ENCODE data around the gene CAPN5. TPM values are rescaled to one million over a fixed set of nuclear protein-coding genes. Genes with fewer than 3 reads are reported as not detected.

The CAPN5 gene
- total and polyA plus RNA-seq, 2 of the 13 experiments (the other 11 are each of a cell fraction or from before 2014, with no cell fraction given): 0.27 to 1.2 TPM

DNA sequence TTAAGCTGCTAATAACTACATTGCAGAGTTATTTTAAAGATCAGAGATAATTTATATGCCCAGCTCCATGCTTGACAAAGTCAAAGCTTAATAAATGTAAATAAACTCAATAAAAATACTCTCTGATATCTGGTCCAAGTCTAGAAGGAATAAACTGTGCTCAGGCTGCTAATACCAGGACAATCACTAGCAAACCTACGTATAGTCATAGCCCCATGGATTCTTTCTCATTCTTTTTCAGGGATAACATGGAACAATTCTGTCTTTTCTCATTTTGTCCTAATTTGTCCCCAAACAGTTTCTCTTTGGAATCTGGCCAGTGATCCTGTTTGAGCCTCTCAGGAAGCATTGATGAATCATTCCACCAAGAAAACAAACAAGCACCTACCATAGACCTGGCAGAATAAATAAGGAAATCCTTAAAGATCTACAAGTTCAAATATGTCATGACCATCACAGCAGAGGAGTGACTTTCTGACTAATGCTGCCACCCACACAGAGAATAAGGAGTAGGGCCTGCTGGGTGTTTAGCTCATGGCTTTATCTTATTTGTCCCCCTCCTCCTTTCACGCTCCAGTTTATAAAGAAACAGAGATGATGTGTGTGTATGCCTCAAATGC is 46.7 kb upstream of the CAPN5 start (continued):
- TF ChIP-seq MBNL3 (CRISPR knock-in tag; conservative IDR thresholded peaks at IDR 0.05) (no peak), U2AF2 (IDR thresholded peaks at IDR 0.05; ENCODE audit: low read depth, low read length) (no peak), THYN1 (CRISPR knock-in tag; IDR thresholded peaks at IDR 0.05; ENCODE audit: borderline replicate concordance, low read depth) (no peak), ATF2 (CRISPR knock-in tag; IDR thresholded peaks at IDR 0.05) (no peak), NFIC (IDR thresholded peaks at IDR 0.05; ENCODE audit: low read length) (0 out of 2 replicates have a peak, but pooled peaks have one; percentile 20), ZNF34 (CRISPR knock-in tag; IDR thresholded peaks at IDR 0.05; ENCODE audit: borderline replicate concordance) (no peak), ZSCAN31 (CRISPR knock-in tag; IDR thresholded peaks at IDR 0.05; ENCODE audit: low read depth) (no peak), ZNF672 (CRISPR knock-in tag; IDR thresholded peaks at IDR 0.05) (no peak), NFATC3 (CRISPR knock-in tag; IDR thresholded peaks at IDR 0.05) (no peak), NR3C1 (CRISPR knock-in tag; IDR thresholded peaks at IDR 0.05) (no peak), ZNF124 (CRISPR knock-in tag; IDR thresholded peaks at IDR 0.05) (no peak), EP300 (IDR thresholded peaks at IDR 0.05; ENCODE audit: low read depth in 2 of 2, low read length in 2 of 2) (peak in 1 of 2 experiments; percentile 50; a peak in 1 of 4 replicates), EP300 (CRISPR knock-in tag; IDR thresholded peaks at IDR 0.05; ENCODE audit: borderline replicate concordance) (no peak), ARHGAP35 (CRISPR knock-in tag; IDR thresholded peaks at IDR 0.05; ENCODE audit: borderline replicate concordance) (no peak), CBFB (CRISPR knock-in tag; IDR thresholded peaks at IDR 0.05) (no peak), PBX3 (CRISPR knock-in tag; IDR thresholded peaks at IDR 0.05; ENCODE audit: borderline replicate concordance) (no peak), POLR2G (IDR thresholded peaks at IDR 0.05; ENCODE audit: low read depth, low read length) (no peak), FOXM1 (CRISPR knock-in tag; IDR thresholded peaks at IDR 0.05) (no peak), ZSCAN12 (CRISPR knock-in tag; IDR thresholded peaks at IDR 0.05) (no peak), CSRNP2 (CRISPR knock-in tag; conservative IDR thresholded peaks at IDR 0.05; ENCODE audit: low read depth) (no peak), ARNT (IDR thresholded peaks at IDR 0.05) (no peak), CREB1 (IDR thresholded peaks at IDR 0.05) (no peak), CREB1 (CRISPR knock-in tag; IDR thresholded peaks at IDR 0.05) (peak; percentile 34; the same call in 1 of the 2 replicates), SIX1 (CRISPR knock-in tag; IDR thresholded peaks at IDR 0.05; ENCODE audit: borderline replicate concordance) (no peak), FOXA3 (CRISPR knock-in tag; IDR thresholded peaks at IDR 0.05) (peak; percentile 34), SOX13 (IDR thresholded peaks at IDR 0.05) (no peak), SOX13 (CRISPR knock-in tag; conservative IDR thresholded peaks at IDR 0.05 in 1 of 2, IDR thresholded peaks at IDR 0.05 in 1 of 2) (no peak)
- TF ChIP-seq, protein P1, sequence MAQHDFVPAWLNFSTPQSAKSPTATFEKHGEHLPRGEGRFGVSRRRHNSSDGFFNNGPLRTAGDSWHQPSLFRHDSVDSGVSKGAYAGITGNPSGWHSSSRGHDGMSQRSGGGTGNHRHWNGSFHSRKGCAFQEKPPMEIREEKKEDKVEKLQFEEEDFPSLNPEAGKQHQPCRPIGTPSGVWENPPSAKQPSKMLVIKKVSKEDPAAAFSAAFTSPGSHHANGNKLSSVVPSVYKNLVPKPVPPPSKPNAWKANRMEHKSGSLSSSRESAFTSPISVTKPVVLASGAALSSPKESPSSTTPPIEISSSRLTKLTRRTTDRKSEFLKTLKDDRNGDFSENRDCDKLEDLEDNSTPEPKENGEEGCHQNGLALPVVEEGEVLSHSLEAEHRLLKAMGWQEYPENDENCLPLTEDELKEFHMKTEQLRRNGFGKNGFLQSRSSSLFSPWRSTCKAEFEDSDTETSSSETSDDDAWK (CRISPR knock-in tag; IDR thresholded peaks at IDR 0.05): no peak

Measured in HepG2 (cell line).